Effector CD8-positive, alpha-beta T cell (primary cell): ENCODE measurements around the gene STK25.
"Not testable (repeated sequence)": the region's sequence is repeated elsewhere in the genome, so short reads cannot be mapped to it uniquely, and the experiment has no call there.

Experiments used
- DNase-seq: peaks from one replicate; lab custom pipeline; 2025; lab: John Stamatoyannopoulos, UW

The STK25 gene

DNA sequence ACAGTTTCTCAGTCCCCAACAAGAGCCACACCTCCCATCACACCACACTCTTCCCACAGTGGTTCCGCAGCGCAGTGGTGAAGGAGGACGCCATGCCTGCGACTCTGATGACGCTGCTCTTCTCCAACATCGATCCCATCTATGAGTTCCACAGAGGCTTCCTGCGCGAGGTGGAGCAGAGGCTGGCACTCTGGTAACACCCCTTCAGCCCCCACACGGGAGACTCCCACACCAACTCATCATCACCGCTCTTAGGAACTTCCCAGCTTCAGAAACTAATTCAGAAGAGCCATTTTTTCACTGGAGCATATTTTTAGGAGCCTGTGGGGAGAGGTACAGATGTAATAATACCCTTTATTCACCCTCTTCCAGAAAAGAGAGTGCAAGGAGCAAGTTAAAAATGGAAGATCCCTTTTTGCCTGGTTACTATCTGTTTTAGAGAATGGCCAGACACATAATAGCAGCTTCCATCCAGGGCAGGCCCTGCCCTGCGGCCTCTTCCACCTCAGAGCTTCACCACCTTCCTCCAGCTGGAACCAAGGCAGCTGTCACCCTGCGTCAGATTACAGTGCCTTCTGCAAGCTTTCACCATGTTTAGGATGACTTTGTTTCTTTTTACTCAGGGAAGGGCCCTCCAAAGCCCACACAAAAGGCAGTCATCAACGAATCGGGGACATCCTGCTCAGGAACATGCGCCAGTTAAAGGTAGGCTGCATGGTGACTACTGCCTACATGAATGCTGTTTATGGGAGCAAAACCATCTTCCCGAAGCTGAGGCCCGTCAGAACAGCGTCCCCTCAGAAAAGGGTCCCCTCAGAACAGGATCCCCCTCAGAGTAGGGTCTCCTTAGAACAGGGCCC is 44.9 kb downstream of the STK25 start:
- no peak for DNase-seq

DNA sequence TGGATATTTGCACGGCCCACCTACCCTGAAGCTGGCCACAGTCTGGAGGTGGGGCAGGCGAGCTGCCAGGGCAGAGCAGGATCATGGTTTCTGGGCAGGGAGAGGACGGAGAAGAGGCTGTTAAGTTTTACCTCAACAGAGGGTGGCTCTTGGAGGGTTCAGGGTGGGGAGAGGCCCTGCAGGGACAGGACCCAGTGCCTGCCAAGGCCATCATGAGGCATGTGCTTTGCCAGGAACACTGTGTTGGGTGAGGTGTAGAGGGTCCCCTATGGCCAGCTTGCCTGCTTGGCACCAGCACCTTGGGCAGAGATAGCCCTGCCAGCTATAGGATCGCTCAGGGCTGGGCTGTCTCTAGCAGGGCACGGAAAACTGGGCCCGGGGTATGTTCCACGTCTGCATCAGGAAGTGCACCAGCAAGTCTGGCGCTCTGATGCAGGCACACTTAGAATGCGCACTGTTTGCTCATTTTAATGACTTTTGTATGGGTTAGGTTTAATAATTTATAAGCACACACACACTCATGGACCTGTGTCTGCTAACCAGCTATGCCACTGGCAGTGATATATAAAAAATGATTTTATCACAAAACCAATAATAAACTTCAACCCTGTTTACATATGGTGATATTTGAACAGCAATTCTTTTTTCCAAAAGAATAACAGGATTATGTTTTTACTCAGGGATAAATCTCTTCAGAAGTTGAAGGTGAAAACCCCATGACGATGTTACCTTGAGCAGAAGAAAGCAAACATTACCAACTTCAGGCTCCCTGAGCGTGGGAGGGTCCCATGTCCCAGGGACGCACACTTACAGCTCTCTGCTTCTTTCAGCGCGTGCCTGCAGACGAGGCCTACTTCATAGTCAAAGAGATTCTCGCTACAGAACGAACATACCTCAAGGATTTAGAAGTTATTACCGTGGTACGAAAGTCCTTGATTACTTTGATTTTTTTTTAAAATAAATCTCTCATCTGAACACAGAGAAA is 46.4 kb downstream of the STK25 start:
- DNase-seq: no peak

DNA sequence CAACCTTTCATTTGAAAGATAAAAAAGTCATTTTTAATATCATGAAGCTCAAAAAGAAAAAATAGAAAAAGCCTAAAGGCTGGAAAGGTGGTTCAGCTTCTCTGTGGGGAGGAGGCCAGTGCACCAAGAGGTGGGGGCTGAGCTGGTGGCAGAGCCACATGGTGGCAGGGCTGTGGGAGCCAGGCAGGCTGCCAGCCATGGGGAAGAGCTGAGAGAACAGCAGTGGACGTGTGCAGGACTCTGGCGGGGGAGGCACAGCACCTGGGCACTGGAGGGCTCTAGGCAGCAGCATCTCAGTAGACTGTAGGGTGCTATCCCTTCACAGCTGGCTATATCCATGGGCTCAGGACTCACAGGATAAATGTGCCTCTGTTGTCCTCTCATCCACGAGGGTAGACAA is 47.8 kb downstream of the STK25 start:
- no peak for DNase-seq

DNA sequence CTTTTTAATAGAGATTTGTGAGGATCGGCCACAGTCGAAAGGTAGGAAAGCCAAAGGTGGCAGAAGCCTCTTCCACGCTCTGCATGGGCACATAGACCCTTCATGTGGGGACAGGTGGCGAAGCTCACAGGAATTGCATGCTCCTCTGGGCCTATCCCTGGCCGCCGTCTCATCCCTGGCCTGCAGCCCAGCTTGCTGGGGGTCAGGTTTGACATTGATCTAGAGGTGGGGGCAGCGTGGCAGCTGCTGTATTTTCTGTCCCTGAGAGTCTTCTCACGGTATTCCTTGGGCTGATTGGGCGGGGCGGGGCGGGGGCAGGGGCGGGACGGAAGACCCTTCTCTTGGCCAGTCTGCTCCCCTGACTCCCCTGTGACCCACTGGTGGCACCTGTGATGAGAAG is 48.9 kb downstream of the STK25 start:
- no peak for DNase-seq

- DNase-seq: no peak
Measured at GRCh38 chr2:241458687-241459086, 49.7 kb downstream of the STK25 start.

DNA sequence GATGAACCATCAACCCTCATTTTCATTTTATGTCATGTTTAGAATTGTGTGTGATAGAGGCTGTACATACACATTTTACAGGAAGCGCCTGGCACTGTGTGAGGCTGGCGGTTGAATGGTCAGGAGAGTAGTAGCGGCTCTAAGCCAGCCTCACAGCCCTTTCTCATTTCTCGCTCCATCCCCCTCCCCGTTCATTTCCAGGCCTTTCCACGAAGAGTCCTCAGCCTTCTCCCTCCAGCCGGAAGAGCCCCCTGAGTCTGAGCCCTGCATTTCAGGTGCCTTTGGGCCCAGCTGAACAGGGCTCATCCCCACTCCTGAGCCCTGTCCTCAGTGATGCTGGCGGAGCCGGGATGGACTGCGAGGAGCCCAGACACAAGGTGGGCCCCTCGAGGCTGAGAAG is 51.8 kb downstream of the STK25 start:
- DNase-seq: no peak

DNA sequence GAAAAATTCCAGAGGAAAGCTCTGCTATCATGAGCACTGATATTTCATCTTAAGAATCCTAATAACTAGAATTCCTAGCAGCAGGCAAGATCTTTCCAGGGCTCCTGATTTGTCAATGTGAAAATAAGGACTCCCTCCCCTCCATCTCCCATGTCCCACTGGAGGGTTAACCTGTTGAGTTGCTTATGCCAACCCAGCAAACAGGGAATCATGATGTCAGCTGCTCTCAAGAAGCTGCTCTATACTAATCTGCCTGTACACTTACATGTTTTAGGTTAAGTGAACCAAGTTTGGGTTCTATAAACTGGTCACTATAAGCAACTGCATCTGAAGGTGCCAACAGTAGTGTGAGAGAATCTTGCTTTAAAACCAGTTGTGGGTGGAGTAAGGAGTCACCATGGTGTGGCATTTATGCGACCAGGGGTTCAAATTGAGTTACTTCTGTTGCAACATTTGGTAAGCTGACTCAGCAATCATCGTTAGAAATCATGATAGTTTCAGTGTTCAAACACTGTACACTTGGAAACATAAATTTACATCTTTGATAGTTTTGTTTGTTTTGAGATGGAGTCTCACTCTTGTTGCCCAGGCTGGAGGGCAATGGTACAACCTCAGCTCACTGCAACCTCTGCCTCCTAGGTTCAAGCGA is 53.4 kb downstream of the STK25 start:
- DNase-seq: no peak

GRCh38 chr2:241453919-241454318 is 54.5 kb downstream of the STK25 start:
- not testable (repeated sequence) for DNase-seq

DNA sequence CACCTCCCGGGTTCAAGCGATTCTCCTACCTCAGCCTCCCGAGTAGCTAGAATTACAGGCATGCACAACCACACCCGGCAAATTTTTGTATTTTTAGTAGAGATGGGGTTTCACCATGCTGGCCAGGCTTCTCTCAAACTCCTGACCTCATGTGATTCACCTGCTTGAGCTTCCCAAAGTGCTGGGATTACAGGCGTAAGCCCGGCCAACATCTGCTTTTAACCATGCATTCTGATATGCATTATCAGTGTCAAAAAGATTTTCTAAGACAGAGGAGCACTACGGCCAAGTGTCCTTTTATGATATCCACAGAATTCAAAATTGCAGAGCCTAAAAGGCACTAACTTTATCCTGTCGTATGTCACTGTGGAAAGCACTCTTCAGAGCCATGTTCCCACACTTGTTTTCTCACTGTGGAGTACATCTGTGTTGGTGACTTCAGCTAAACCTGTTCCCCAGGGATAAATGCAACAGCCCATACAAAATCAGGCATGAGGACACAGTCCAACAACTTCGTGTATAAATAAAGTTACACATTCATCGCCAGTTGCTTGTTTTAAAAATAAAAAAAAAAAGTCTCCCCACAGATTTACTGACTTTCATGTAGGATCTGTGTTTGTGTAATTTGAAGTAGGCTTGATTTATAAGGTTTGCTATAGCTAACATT is 56.4 kb downstream of the STK25 start:
- no peak for DNase-seq

DNA sequence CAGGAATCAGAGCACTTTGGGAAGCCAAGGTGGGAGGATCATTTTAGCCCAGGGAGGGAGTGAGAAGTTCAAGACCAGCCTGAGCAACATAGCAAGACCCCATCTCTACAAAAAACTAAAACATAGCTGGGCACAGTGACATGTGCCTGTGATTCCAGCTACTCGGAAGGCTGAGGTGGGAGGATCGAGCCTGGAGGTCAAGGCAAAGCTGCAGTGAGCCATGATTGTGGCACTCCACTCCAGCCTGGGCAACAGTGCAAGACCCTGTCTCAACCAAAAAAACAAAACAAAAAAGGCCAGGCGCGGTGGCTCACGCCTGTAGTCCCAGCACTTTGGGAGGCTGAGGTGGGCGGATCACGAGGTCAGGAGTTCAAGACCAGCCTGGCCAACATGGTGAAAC is 58.3 kb downstream of the STK25 start:
- not testable (repeated sequence) for DNase-seq

- no peak for DNase-seq
Measured at GRCh38 chr2:241445426-241445825, 63.0 kb downstream of the STK25 start.

DNA sequence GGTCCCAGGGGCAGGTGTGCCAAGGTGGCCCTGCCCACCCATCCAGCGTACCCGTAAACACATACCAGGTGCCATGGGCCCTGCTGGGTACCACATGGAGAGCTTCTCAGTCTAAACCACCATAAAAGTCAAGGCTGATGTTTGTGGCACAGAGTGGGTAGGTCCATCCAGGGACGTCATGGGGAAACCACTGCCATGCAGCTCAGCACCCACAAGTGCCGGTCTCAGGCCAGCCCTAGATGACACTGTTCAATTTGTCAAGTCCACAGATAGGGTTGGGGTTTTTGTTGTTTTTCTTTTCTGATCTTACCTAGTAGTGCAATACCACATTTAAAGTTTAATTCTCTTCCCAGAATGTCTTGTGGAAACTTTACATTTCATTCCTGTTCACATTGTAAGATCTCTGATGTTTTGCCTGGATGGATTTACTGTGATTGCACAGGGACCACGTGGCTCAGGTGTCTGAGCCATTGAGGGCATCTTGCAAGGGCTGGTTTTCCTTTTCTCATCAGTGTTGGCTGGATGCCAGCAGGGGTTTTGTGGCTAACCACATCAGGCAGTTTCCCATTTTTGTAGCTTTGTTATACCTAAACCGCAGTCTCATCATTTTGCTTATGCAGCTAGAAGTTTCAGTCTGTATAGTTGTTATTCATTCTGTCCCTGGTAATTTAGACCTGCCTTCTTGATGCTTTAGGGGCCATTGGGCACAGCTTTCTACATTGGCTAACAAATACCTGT is 64.7 kb downstream of the STK25 start:
- peak; percentile 77 for DNase-seq
